Nephron (organoid): Measurements from ENCODE around the gene MAGOHB.
A peak's percentile ranks its signal among the peaks of the same experiment; 100 is the strongest.
"Not testable (repeated sequence)": the region's sequence is repeated elsewhere in the genome, so short reads cannot be mapped to it uniquely, and the experiment has no call there.

Experiments
- H3K27ac Mint-ChIP-seq, 3 experiments: 2 replicates each; pipeline ENCODE4 v1.8.0; 2020; ENCODE audit warnings: mixed read lengths in 3 of 3, mild to moderate bottlenecking in 2 of 3, moderate library complexity in 1 of 3
- H3K27me3 Mint-ChIP-seq: 2 replicates; pipeline ENCODE4 v1.8.0; 2021; ENCODE audit warnings: low read depth, mild to moderate bottlenecking, moderate library complexity, mixed read lengths
- H3K36me3 Mint-ChIP-seq: 2 replicates; pipeline ENCODE4 v1.8.0; 2020; ENCODE audit warnings: low read depth, mixed read lengths
- H3K4me1 Mint-ChIP-seq: 2 replicates; pipeline ENCODE4 v1.8.0; 2020; ENCODE audit warnings: mixed read lengths
- H3K4me3 Mint-ChIP-seq, 3 experiments: 2 replicates each; pipeline ENCODE4 v1.8.0; 2020; ENCODE audit warnings: mild to moderate bottlenecking in 3 of 3, mixed read lengths in 3 of 3, moderate library complexity in 2 of 3
- H3K9me3 Mint-ChIP-seq: 2 replicates; pipeline ENCODE4 v1.8.0; 2020; ENCODE audit warnings: mixed read lengths
- CTCF ChIP-seq, 3 experiments: fragments of 200-600 bp; sonication (generic); IDR thresholded peaks; one replicate each; pipeline ENCODE4 v1.5.0; 2021; ENCODE audit warnings: antibody characterized with exemption in 3 of 3; ENCODE audit not compliant: unreplicated experiment in 3 of 3

MAGOHB gene

GRCh38 chr12:10618338-10618987 lies 5.1 kb upstream of the MAGOHB start:
- no peaks in the 10 kb centered on the region for H3K36me3 Mint-ChIP-seq
- H3K4me3 Mint-ChIP-seq = no peak overlapping the region
- no peak for TF ChIP-seq CTCF (IDR thresholded peaks at IDR 0.05; ENCODE audit: unreplicated experiment in 3 of 3)
- peaks cover 10% of the 10 kb centered on the region for H3K4me1 Mint-ChIP-seq
- H3K9me3 Mint-ChIP-seq = no peaks in the 10 kb centered on the region
- H3K27ac Mint-ChIP-seq = no peak overlapping the region
- H3K27me3 Mint-ChIP-seq = peaks cover 18% of the 10 kb centered on the region

DNA sequence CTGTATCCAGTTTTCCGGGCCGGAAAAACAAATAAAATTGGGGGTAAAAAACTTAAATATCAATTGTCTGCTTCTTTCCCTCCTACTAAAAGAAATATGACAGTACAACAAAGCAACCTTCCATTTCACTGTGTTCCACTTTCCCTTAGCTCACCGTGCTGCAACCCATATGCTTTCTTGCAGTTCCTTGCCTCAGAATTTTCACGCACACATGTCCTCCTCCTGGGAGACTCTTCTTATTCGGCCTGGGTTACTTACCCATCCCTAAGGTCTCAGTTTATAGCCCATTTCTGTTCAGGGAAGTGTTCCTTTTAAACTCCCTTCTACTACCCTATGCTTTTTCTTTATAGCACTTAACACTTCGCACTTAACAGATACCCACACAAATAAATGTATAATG lies 4.5 kb upstream of the MAGOHB start:
- Mint-ChIP-seq H3K27ac (no peak overlapping the region), H3K27me3 (peaks cover 16% of the 10 kb centered on the region), H3K4me1 (peaks cover 16% of the 10 kb centered on the region), H3K36me3 (no peaks in the 10 kb centered on the region), H3K9me3 (no peaks in the 10 kb centered on the region), H3K4me3 (no peak overlapping the region)
- no peak for TF ChIP-seq CTCF (IDR thresholded peaks at IDR 0.05; ENCODE audit: unreplicated experiment in 3 of 3)

DNA sequence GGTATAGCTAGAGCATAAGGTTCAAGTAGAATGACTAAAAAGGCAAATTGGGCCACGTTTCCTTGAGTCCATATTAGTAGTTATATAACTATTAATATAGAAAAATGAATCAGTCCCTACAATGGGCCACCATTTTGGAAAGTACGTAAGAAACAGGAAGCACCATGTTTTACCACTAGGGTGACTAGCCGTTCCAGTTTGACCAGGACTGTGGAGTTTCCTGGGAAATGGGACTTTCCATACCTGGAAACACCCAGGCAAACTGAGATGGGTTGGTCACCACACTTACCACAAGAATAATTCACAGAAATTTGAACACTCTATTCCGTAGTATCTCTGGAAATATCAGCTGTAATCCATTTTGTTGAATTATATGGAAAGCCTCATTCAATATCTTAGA lies 2.1 kb upstream of the MAGOHB start:
- H3K9me3 Mint-ChIP-seq = no peaks in the 10 kb centered on the region
- H3K36me3 Mint-ChIP-seq = no peaks in the 10 kb centered on the region
- TF ChIP-seq CTCF (IDR thresholded peaks at IDR 0.05; ENCODE audit: unreplicated experiment in 3 of 3) = no peak
- H3K27ac Mint-ChIP-seq = peak overlapping the region in 1 of 3 experiments; percentile 45
- peaks cover 14% of the 10 kb centered on the region for H3K27me3 Mint-ChIP-seq
- H3K4me3 Mint-ChIP-seq = peak overlapping the region; percentile 57 to 65 (median 60)
- H3K4me1 Mint-ChIP-seq = peaks cover 24% of the 10 kb centered on the region

DNA sequence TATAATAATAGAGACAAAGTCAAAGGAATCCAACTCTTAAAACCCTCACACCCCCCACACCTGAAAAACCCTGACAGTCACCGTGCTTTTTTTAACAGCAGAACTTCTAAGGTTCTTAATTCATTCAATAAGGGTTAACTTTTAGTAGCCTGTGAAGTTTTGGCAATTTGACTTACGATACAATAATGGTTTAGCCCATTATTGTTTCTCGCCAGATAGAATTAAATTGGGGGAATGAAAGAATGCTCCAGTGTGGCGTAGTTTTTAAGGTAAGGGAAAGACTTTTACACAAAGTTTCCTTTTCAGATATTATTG lies 604 bp upstream of the MAGOHB start:
- TF ChIP-seq CTCF (IDR thresholded peaks at IDR 0.05; ENCODE audit: unreplicated experiment in 3 of 3) = no peak
- H3K9me3 Mint-ChIP-seq = no peaks in the 10 kb centered on the region
- H3K4me1 Mint-ChIP-seq = peaks cover 24% of the 10 kb centered on the region
- peaks cover 3% of the 10 kb centered on the region for H3K27me3 Mint-ChIP-seq
- peak overlapping the region; percentile 98 to 100 (median 99) for H3K27ac Mint-ChIP-seq
- H3K36me3 Mint-ChIP-seq = peaks cover 4% of the 10 kb centered on the region
- H3K4me3 Mint-ChIP-seq = peak overlapping the region; percentile 100

DNA sequence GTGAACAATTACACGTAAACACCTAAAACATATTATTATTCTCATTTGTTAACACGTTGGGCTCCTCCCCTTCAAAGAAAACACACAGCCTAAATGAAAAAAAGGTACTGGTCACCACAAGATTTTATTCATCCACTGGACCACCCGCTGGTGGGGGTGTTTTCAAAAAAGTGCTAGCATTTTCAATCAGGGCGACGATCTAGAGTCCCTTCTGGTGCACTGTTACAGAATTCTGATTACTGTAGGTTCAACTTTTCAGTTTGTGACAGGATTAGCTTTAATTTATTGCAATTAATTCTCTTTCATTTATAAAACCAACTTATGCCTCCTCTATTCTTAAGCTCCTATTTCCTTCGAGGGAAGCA lies 443 bp downstream of the MAGOHB start:
- Mint-ChIP-seq H3K9me3 (no peaks in the 10 kb centered on the region), H3K36me3 (peaks cover 7% of the 10 kb centered on the region), H3K4me3 (peak overlapping the region; percentile 100), H3K27me3 (peaks cover 3% of the 10 kb centered on the region), H3K4me1 (peaks cover 24% of the 10 kb centered on the region), H3K27ac (peak overlapping the region; percentile 98 to 100 (median 99))
- TF ChIP-seq CTCF (IDR thresholded peaks at IDR 0.05; ENCODE audit: unreplicated experiment in 3 of 3) = no peak

- H3K36me3 Mint-ChIP-seq = peaks cover 16% of the 10 kb centered on the region
- peak overlapping the region; percentile 100 for H3K4me3 Mint-ChIP-seq
- H3K9me3 Mint-ChIP-seq = no peaks in the 10 kb centered on the region
- H3K4me1 Mint-ChIP-seq = peaks cover 24% of the 10 kb centered on the region
- TF ChIP-seq CTCF (IDR thresholded peaks at IDR 0.05; ENCODE audit: unreplicated experiment in 3 of 3) = no peak
- H3K27ac Mint-ChIP-seq = peak overlapping the region; percentile 8 to 99 (median 72)
- peaks cover 3% of the 10 kb centered on the region for H3K27me3 Mint-ChIP-seq
Observed at GRCh38 chr12:10612110-10612509, 1.3 kb downstream of the MAGOHB start.

DNA sequence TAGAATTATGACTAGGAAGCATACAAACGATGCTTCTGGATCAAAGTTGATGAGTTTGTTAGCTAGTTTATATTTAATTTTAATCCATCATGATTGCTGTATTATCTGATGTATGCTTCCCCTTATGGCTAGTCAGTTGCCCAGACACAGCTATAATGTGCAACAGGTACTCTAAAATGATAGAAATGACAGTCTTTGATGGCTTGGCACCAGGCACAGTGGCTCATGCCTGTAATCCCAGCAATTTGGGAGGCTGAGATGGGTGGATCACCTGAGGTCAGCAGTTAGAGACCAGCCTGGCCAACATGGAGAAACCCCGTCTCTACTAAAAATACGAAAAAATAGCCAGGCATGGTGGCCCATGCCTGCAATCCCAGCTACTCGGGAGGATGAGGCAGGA lies 2.2 kb downstream of the MAGOHB start:
- not testable (repeated sequence) for H3K9me3 Mint-ChIP-seq, H3K27ac Mint-ChIP-seq, H3K27me3 Mint-ChIP-seq
- H3K36me3 Mint-ChIP-seq = peaks cover 20% of the 10 kb centered on the region
- peaks cover 24% of the 10 kb centered on the region for H3K4me1 Mint-ChIP-seq
- H3K4me3 Mint-ChIP-seq = peak overlapping the region in 2 of 3 experiments; percentile 100
